Stomach (tissue), 4 donors: ENCODE measurements around the gene INSM1.

ENCODE experiments used
- CTCF ChIP-seq, 7 experiments: fragments of 450-650 bp in 4 of 7; fragments of 200-600 bp in 3 of 7; sonication (generic) in 3 of 7; IDR thresholded peaks; one replicate each; pipeline ENCODE4 v1.5.1; 2016 to 2019; ENCODE audit warnings: antibody characterized with exemption in 7 of 7, control low read depth in 2 of 7, mild to moderate bottlenecking in 1 of 7
- EP300 ChIP-seq: sonication (generic); formaldehyde crosslinking; IDR thresholded peaks from one replicate; pipeline ENCODE4 v1.6.1; 2017; ENCODE audit warnings: antibody characterized with exemption
- POLR2A ChIP-seq, 4 donors: fragments of 450-650 bp; IDR thresholded peaks; one replicate each; pipeline ENCODE4 v1.6.1; 2016; ENCODE audit warnings: antibody characterized with exemption in 4 of 4, control low read depth in 2 of 4, mild to moderate bottlenecking in 1 of 4, moderate library complexity in 1 of 4

- no peak for TF ChIP-seq CTCF (IDR thresholded peaks at IDR 0.05)
- no peak for TF ChIP-seq POLR2A (IDR thresholded peaks at IDR 0.05)
- TF ChIP-seq EP300 = no peak
Observed at GRCh38 chr20:20340443-20340842, 27.5 kb upstream of the INSM1 start.
